22Rv1 (cell line): ENCODE measurements around the gene AP1S3.

Experiments
- ZFX ChIP-seq: fragments of 450-650 bp; IDR thresholded peaks from 2 replicates; pipeline ENCODE4 v1.6.1; 2017; ENCODE audit warnings: antibody characterized with exemption, borderline replicate concordance
- TF ChIP-seq, protein P1 (sequence below): fragments of 450-650 bp; IDR thresholded peaks from 2 replicates; pipeline ENCODE4 v1.5.1; 2017; ENCODE audit warnings: mild to moderate bottlenecking

DNA sequence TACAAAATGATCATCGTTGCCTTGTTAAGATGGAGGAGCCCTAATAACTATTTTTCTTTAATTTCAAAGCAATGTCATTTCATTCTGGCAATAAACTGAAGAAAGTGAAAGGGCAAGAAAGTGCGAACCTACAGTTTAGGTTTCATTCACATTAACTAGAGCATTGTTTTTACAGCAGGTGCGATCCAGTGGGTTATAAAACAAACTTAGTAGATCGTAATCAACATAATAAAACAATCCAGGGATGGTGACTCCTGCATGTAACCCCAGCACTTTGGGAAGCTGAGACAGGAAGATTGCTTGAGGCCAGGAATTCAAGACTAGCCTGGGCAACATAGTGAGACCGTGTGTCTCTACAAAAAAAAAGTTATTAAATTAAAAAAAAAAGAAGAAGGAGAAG, 51.1 kb downstream of the AP1S3 start:
- TF ChIP-seq, protein P1, sequence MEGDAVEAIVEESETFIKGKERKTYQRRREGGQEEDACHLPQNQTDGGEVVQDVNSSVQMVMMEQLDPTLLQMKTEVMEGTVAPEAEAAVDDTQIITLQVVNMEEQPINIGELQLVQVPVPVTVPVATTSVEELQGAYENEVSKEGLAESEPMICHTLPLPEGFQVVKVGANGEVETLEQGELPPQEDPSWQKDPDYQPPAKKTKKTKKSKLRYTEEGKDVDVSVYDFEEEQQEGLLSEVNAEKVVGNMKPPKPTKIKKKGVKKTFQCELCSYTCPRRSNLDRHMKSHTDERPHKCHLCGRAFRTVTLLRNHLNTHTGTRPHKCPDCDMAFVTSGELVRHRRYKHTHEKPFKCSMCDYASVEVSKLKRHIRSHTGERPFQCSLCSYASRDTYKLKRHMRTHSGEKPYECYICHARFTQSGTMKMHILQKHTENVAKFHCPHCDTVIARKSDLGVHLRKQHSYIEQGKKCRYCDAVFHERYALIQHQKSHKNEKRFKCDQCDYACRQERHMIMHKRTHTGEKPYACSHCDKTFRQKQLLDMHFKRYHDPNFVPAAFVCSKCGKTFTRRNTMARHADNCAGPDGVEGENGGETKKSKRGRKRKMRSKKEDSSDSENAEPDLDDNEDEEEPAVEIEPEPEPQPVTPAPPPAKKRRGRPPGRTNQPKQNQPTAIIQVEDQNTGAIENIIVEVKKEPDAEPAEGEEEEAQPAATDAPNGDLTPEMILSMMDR: no peak
- TF ChIP-seq ZFX: no peak
